Measurements from ENCODE around the gene CNRIP1.

DNA sequence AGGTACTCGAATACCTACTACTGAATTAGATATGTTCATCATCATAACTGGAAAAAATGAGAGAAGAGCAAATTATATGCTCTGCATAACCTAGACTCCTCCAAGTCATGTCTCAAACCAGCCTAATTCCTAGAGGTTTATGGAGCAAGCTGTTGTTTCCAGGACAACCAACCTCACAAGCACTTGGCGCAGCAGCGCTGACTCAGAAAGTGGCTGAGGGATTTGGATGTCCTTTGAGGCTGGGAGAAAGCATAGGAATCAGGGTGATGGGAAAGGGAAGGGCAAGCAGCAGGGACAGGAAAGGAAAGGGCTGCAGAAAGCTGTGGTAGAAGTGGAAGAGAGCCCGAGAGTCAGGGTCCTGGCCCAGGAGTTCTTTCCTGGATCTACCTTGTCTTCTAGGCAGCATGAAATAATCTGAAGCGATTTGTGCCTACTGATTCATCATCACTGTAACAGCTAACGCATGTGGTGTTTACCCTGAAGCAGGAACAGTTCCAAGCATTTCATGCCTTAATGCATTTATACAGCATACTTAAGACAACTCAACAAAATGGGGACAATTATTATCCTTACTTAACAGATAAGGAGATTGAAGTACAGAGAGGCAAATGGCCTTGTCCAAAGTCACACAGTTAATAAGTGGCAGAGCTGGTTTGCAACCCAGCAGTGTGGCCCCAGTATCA, 49.0 kb upstream of the CNRIP1 start:
- TF ChIP-seq REST (IDR thresholded peaks at IDR 0.05; ENCODE audit: low read depth) (no peak), FOXM1 (IDR thresholded peaks at IDR 0.05; ENCODE audit: borderline replicate concordance, low read depth) (no peak), MAX (IDR thresholded peaks at IDR 0.05) (no peak), CEBPB (IDR thresholded peaks at IDR 0.05) (no peak), NFIC (IDR thresholded peaks at IDR 0.05) (no peak), TAF1 (IDR thresholded peaks at IDR 0.05; ENCODE audit: low read depth) (no peak), RAD21 (IDR thresholded peaks at IDR 0.05; ENCODE audit: low read depth) (no peak), TEAD4 (IDR thresholded peaks at IDR 0.05) (no peak), CREB1 (IDR thresholded peaks at IDR 0.05; ENCODE audit: low read depth) (no peak)
